H1 (cell line): ENCODE results near the gene UBE2V1. TPM values are rescaled to one million over a fixed set of nuclear protein-coding genes. Genes with fewer than 3 reads are reported as not detected.

Experiments used
- BCL11A ChIP-seq, 2 experiments: IDR thresholded peaks; one replicate each; pipeline ENCODE4 v1.6.1; 2011; ENCODE audit warnings: low read depth in 2 of 2, low read length in 2 of 2, mild to moderate bottlenecking in 2 of 2
- CHD7 ChIP-seq: fragments of 300-600 bp; sonication (generic); IDR thresholded peaks from 2 replicates; pipeline ENCODE4 v1.7.1; 2012; ENCODE audit warnings: low read length, moderate library complexity, mild to moderate bottlenecking, inconsistent platforms; ENCODE audit not compliant: insufficient replicate concordance
- HDAC6 ChIP-seq: IDR thresholded peaks from one replicate; pipeline ENCODE4 v1.7.1; 2012; ENCODE audit warnings: low read depth, mild to moderate bottlenecking, inconsistent platforms, low read length, moderate library complexity
- NRF1 ChIP-seq: IDR thresholded peaks from 2 replicates; pipeline ENCODE4 v1.6.1; 2011; ENCODE audit warnings: mild to moderate bottlenecking, low read depth, low read length, improper control_type of control experiment
- SIN3A ChIP-seq, 2 experiments: IDR thresholded peaks in 1 of 2; conservative IDR thresholded peaks in 1 of 2; 2 replicates each; pipeline ENCODE4 v1.6.1; 2011 to 2012; ENCODE audit warnings: low read length in 2 of 2, improper control_type of control experiment in 1 of 2, low read depth in 1 of 2, mild to moderate bottlenecking in 1 of 2
- TAF1 ChIP-seq: IDR thresholded peaks from 2 replicates; pipeline ENCODE4 v1.6.1; 2011; ENCODE audit warnings: mild to moderate bottlenecking, low read depth, low read length
- YY1 ChIP-seq: IDR thresholded peaks from 2 replicates; pipeline ENCODE4 v1.6.1; 2011; ENCODE audit warnings: low read depth, mild to moderate bottlenecking, low read length
- polyA plus RNA-seq, 7 experiments: library from polyadenylated mRNA; depleted of rRNA in 3 of 7; stranded (reverse) in 5 of 7; unstranded in 2 of 7; fragments of >200 nt in 5 of 7; fragments of 200-250 nt in 2 of 7; gene quantifications; 1 replicate in 5 of 7; 2 replicates in 1 of 7; 4 replicates in 1 of 7; pipeline versions ENCODE4 v1.2.1 to v1.2.3, GENCODE V29; 2011 to 2013; ENCODE audit warnings: missing spikeins in 2 of 7, mixed read lengths in 2 of 7
- total RNA-seq: library from RNA; stranded (reverse); fragmentation: NEBNext Ultra II Directional; extraction: Animal tissue kit (Norgen Biotek cat#: 25700); gene quantifications from 2 replicates; pipeline ENCODE4 v1.2.1, GENCODE V29; 2021
- TF ChIP-seq, protein P1 (sequence below): IDR thresholded peaks from 2 replicates; pipeline ENCODE4 v1.6.1; 2012; ENCODE audit warnings: inconsistent platforms
- TF ChIP-seq, protein P2 (sequence below): IDR thresholded peaks from 2 replicates; pipeline ENCODE4 v1.6.1; 2012; ENCODE audit warnings: low read length, inconsistent platforms

The UBE2V1 gene
- total and polyA plus RNA-seq, 2 of the 8 experiments (the other 6 are each of a cell fraction or from before 2014, with no cell fraction given): 141 to 184 TPM

DNA sequence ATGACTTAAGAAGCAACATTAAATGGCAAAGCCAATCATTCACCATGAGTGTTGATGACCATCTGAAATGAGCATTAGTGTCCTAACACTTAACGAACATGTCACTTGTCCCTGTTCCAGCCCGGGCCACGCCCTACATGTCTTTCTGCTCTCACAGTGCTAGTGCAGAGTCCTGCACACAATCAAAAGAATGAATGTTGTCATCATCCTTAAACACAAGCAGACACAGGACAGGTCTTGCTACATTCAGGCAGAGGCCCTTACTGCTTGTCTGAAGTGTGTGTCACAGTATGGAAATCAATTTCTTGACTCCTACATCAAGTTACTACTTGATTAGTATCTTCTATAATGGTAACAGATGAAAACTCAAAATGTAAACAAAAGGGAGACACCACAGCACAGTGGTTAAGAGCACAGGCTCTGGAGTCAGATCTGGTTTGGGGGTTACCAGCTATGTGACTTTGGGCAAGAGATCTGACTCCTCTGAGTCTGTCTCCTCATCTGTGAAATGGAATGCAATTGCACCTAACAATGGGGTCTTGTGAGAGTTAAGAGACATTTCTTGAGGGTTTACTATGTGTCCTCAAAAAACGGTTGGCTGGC, 17.4 kb downstream of the UBE2V1 start (continued):
- no peak for TF ChIP-seq SIN3A (conservative IDR thresholded peaks at IDR 0.05 in 1 of 2, IDR thresholded peaks at IDR 0.05 in 1 of 2; ENCODE audit: low read depth in 1 of 2, low read length in 2 of 2)
- no peak for TF ChIP-seq CHD7
- TF ChIP-seq, protein P1, sequence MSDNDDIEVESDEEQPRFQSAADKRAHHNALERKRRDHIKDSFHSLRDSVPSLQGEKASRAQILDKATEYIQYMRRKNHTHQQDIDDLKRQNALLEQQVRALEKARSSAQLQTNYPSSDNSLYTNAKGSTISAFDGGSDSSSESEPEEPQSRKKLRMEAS: no peak
- no peak for TF ChIP-seq TAF1
- TF ChIP-seq, protein P2, sequence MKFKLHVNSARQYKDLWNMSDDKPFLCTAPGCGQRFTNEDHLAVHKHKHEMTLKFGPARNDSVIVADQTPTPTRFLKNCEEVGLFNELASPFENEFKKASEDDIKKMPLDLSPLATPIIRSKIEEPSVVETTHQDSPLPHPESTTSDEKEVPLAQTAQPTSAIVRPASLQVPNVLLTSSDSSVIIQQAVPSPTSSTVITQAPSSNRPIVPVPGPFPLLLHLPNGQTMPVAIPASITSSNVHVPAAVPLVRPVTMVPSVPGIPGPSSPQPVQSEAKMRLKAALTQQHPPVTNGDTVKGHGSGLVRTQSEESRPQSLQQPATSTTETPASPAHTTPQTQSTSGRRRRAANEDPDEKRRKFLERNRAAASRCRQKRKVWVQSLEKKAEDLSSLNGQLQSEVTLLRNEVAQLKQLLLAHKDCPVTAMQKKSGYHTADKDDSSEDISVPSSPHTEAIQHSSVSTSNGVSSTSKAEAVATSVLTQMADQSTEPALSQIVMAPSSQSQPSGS: no peak
- no peak for TF ChIP-seq NRF1
- no peak for TF ChIP-seq YY1
- TF ChIP-seq BCL11A (IDR thresholded peaks at IDR 0.05; ENCODE audit: low read depth in 2 of 2, low read length in 2 of 2): no peak
- no peak for TF ChIP-seq HDAC6
